Vagina (tissue), 2 donors: ENCODE measurements around the gene CSMD2.

Experiments used
- POLR2AphosphoS5 ChIP-seq, 2 donors: sonication (generic); formaldehyde crosslinking; IDR thresholded peaks; one replicate each; pipeline ENCODE4 v1.9.0; 2017; ENCODE audit warnings: antibody characterized with exemption in 2 of 2, mild to moderate bottlenecking in 2 of 2, low read depth in 1 of 2; ENCODE audit not compliant: insufficient read depth in 1 of 2
- TF ChIP-seq, protein P1 (sequence below), 3 experiments: fragments of 450-650 bp in 2 of 3; fragments of 200-600 bp in 1 of 3; sonication (generic) in 1 of 3; IDR thresholded peaks; one replicate each; pipeline ENCODE4 v1.5.1; 2017 to 2019; ENCODE audit warnings: antibody characterized with exemption in 3 of 3, mild to moderate bottlenecking in 2 of 3, moderate library complexity in 2 of 3

DNA sequence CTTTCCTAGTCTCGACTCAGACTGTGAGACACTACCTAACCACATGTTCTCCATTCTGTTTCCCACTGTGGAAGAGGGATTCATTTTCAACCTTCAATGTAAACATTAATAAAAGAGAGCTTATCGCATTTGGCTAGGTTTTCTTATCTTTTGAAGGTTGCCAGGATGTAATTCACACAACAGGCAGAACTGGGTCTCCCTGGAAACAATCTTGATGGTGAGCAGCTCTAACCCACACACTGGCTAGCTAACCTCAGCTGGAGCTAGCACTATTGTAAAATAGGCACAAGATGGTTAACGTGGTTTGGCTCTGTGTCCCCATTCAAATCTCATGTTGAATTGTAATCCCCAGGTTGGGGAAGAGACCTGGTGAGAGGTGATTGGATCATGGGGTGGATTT is 617.5 kb downstream of the CSMD2 start:
- no peak for TF ChIP-seq POLR2AphosphoS5 (IDR thresholded peaks at IDR 0.05; ENCODE audit: insufficient read depth in 1 of 2, low read depth in 1 of 2)
- TF ChIP-seq, protein P1, sequence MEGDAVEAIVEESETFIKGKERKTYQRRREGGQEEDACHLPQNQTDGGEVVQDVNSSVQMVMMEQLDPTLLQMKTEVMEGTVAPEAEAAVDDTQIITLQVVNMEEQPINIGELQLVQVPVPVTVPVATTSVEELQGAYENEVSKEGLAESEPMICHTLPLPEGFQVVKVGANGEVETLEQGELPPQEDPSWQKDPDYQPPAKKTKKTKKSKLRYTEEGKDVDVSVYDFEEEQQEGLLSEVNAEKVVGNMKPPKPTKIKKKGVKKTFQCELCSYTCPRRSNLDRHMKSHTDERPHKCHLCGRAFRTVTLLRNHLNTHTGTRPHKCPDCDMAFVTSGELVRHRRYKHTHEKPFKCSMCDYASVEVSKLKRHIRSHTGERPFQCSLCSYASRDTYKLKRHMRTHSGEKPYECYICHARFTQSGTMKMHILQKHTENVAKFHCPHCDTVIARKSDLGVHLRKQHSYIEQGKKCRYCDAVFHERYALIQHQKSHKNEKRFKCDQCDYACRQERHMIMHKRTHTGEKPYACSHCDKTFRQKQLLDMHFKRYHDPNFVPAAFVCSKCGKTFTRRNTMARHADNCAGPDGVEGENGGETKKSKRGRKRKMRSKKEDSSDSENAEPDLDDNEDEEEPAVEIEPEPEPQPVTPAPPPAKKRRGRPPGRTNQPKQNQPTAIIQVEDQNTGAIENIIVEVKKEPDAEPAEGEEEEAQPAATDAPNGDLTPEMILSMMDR (IDR thresholded peaks at IDR 0.05): no peak
